Fibroblast of skin of right biceps (primary cell): ENCODE measurements around the gene CABS1.
A peak's percentile ranks its signal among the peaks of the same experiment; 100 is the strongest.

ENCODE experiments used
- DNase-seq: peaks from one replicate; pipeline ENCODE4 v3.0.0-alpha.2; 2013

The CABS1 gene

DNA sequence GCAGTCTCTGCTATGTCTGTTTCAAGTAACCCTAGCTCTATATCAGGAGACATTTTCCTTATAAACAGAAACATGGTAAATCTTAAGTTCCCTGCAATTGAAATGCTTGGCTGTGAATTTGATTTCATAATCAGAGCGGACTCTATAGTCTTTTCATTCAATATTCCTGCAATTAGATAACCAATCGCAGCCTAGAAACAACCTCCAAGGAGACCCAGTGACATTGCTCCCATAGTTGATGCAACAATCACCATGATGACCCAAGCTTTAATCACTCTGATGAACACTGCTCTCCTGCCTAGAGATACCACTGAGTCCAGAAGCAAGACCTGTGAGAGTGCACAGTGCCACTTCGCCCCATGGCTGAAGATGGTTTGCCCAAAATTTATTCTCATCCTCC, at the start of gene CABS1:
CABS1 (plus strand) TSS at position 301 of the 400 bp plus-strand sequence; CDS start at position 360, 59 bp downstream.
- no peak for DNase-seq

DNA sequence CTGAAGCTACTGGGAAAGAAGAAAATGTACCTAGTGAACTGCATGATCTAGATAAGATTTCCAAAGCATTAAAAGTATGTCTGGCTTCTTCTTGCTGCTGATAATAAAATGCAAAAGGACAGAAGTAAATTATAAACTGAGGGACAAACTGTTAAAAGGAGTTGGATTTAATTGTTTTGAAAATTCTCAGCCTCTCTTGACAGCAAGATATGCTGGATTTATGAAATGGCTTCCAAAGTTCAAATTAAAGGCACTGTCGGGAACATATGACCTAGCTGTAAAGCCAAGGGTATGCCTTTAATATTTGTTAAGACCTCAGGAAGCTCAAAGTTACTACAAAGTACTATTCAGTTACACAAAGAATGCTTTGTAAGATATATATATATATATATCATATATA, 46.1 kb upstream of the CABS1 start:
- DNase-seq: no peak

DNA sequence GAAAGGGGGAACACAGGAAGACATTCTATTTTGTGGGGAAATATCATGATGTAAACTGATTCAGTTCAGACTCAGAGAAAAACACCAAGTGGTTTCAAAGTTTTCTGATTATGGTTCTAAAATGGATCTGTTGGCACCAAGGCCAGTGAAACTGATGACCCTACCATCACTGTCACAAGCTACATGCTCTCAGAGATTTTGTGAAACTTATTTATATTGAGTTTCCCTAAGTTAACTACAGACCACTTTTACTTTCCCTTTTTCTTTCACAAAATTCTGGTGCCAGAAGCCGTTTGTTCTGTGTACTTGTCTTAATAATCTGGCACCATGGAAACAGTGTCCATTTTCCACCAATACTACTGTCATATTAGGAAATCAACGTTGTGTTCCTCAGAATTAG, 43.4 kb upstream of the CABS1 start:
- no peak for DNase-seq

DNA sequence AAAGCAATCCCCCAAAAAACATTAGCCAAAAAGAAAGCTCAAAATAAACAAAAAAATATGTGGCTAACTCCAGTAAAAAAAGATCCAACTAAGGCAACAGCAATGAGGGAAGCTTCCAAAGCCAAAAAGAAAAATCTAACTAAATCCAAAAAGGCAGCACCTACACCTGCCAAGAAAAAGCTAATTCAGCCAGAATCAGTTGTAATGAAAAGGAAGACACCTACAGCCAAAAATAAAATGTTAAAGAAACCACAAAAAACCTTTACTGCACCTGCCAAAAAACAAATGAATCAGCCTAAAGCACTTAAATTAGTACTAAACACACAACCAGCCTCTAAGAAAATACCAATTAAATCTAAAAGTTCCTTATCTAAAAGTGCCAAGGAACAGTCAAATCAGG, 37.2 kb upstream of the CABS1 start:
- no peak for DNase-seq

DNA sequence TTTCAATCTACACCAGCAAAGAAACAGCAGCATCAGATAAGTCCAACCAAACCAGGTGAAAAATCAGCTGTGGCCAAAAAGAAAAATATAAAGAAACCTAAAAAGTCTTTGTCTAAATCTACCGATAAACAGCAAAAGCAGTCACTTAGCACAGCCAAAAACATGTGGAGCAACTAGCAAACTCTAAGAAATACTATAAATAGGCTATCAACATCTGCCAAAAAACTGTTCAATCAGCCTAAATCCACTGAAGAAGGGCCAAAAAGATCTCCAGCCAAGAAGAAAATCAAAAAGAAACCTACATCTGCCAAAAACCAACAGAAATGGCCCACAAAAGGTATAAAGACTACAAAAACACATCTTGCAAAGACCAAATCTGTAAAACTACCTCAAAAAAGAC, 36.7 kb upstream of the CABS1 start:
- no peak for DNase-seq

DNA sequence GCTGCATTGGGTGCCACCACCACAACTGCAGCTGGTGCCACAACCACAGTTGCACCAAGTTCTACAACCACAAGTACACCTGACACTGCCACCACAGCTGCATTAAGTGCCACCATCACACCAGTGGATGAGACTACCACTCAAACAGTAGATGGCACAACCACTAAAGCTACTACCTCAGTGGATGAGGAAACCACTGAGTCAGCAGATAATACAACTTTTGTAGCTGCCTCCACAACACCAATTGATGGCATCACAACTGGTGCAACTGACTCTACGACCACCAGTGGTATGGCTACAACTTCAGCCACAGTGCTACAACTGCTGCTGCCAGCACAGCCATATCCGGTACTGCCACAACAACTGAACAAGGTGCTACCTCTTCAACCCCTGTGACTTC, 35.1 kb upstream of the CABS1 start:
- DNase-seq: no peak

DNA sequence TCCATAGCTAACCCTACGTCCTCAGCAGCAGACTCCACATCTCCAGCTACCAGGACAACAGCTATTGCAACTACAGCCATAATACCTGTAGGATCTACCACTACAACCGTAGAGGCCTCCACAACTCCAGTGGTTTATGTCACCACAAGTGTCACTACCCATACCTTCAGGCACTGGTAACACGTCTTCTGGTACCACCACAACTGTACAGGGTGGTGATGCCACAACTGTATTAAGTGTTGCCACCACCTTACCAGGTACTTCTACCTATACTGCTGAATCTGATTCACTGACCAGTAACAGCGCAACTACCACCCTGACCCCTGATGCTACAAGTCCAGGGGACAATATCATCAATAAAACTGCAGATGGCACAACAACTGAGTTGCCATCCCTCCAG, 34.6 kb upstream of the CABS1 start:
- no peak for DNase-seq

DNA sequence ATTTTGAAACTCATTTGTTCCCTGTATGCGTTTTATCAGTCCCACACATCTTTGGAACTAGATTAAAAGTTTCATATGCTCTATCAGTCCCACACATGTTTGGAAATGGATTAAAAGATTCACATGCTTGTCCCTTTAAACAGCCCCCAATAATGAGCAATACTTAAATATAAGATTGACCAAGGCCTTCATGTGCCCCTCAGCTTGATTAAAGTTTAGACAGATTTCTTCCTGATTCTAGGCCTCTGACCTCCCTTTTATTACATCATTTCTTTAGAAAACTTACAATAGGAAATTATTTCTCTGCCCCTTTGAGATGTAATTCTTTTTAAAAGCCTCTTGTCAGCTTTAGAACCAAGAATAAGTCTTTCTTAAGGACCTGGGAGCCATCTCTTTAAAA, 31.7 kb upstream of the CABS1 start:
- no peak for DNase-seq

DNA sequence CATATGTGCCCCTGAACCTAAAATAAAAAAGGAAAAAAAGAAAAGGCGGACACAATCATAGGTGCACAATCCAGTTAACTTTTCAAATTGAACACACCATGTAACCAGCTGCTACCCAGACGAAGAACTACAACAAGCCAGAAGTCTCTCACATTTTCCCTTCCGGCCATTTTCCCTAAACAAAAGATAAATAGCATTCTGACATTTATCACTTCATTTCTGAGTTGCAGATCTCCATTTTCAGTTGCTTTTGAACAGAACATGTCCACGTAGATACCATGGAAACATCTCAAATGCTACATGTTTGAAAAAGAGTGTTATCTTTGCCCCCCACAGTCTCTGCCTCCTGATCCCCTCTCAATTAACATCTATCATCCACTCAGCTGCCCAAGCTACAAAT, 29.2 kb upstream of the CABS1 start:
- no peak for DNase-seq

DNA sequence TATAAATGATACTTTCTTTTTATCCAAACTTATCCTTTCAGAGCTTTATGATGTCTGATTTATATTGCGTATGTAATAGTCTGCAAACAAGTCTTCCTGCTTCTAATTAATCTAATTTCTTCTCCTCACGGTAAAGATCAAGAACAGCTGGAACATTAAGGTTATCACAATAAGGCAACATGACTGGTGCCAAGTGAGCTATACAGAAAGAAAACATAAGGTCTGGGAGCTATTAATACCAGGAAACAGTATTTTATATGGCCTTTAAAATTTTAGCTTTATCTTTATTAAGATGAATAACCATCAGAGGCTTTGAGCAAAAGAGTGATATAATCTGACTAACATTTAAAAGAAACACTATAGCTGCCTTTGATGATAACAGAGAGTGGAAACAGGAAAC, 28.7 kb upstream of the CABS1 start:
- DNase-seq: no peak

DNA sequence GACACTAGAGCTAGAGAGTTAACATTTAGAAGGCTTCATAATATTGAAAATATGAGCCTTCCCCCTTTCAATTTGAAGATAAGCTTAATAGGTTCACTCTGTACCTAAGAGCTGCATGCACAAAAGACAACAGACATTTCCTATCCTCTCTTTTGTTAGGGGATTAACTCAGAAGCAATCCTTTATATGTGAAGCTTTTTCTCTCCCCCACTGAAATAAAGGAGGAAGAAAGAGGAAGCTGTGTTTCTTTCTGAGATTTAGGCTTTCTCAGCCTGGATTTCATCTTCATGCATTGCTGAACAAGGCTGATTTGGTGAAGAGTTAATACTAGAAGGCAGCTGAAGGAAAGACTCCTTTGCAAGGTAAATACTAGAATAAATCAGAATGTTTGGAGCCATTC, 21.0 kb upstream of the CABS1 start:
- no peak for DNase-seq

DNA sequence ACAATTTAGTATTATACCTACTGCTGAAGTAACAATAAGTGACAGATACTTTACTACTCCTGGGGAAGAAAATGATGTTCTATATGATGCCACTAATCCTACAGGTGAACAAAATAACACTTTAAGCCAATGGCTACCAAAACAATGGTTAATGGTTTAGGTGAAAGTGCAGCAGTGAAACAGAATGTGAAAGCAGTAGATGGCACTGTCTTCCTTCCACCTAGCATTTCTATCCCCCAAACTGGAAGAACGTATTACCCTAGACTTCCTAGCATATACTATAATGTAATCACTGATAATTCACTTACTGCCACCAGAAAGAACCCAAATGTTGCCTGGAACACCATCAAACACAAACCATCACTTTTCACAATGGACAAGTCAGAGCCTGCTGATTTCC, 18.9 kb upstream of the CABS1 start:
- no peak for DNase-seq

DNA sequence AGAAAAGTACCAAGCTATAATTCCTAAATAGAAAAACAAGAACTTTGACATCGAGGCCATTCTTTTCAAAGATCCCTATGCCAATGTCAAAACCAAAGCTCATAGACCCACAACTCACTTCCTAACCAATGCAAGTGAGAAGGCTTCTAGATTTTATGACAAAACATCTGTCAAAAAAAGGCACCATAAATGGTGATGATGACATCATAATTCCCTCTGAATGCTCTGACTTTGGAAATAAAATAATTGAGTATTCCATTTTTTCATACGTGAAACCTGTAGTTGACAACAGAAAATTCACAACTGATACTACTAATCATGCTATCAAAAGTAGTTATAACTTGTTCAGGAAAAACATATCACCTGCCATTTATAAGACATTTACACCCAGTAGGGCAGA, 8.7 kb upstream of the CABS1 start:
- no peak for DNase-seq

DNA sequence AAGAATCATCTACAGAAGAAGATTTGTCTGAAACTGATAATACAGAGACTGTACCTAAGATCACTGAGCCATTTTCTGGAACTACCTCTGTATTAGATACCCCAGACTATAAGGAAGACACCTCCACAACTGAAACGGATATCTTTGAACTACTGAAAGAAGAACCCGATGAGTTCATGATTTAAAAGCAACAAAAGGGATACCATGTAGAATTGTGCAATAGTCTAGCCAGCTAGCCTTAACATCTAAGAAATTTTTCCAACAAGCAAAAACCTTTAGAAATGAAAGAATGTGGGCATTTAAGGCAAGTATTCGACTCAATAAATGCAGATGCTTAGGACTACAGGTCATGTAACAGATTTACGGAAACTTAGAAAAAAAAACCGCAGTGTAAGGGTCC, 1.3 kb downstream of the CABS1 start:
- no peak for DNase-seq

DNA sequence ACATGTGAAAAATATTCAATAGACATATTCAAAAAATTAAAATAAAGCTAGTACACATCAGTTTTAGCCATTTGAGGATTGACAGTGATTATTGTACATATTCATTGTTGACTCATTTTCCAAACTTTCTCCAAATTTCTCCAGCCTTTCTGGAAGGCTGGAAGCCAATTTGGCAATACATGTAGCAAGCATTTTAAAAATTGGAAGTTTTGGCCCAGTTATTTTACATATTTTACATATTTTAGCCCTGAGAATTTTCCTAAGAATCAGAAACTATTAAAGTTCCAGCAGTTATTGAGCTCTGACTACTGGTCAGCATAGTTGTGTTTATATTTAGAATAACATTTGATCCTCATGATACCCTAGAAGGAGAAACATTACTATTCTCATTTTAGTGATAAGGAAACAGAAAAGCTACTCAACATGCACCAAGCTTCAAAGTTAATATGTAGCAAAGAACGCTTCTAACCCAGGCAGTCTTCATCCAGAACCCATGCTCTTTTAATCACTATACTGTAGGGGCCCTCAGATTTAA, 3.2 kb downstream of the CABS1 start:
- DNase-seq: peak; percentile 19

DNA sequence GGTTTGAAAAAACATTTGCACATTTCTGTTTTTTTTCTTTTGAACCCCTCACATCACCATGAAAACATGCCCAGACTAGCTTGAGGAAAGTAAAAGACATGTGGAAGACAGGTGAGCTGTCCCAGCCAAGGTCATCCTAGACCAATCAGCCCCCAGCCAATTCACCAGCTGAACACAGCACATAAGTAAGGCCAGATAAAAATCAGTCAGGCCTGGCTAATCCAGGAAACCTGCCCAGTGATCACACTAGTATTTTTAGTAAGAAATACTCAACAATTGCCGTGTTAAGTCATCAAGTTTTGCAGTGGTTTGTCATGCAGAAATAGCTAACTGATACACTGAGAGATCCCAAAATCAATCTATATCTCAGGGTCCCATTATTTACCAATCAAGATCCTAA, 21.4 kb downstream of the CABS1 start:
- DNase-seq: no peak

DNA sequence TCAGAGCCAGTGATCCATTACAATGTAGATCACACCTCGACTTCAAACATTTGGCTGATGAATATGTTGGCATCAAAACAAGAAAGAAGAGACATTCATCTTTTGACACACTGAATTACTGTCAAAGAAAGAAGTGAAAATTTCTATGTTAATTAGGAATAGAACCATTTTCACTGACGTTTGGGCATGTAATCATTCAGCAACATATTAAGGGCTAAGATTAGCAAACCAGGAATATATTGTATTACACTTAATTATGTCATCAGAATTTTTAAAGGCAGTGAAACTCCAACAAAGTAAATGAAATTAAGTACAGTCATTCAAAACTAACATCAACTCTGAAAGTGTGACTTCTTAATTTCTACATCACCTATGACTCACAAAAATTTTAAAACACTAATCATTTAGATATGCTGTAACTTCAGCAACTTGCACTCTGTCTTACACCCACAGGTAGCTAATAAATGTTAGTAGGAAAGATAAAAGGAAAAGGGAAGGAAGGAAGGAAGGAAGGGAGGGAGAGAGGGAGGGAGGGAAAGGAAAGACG, 24.4 kb downstream of the CABS1 start:
- DNase-seq: no peak

DNA sequence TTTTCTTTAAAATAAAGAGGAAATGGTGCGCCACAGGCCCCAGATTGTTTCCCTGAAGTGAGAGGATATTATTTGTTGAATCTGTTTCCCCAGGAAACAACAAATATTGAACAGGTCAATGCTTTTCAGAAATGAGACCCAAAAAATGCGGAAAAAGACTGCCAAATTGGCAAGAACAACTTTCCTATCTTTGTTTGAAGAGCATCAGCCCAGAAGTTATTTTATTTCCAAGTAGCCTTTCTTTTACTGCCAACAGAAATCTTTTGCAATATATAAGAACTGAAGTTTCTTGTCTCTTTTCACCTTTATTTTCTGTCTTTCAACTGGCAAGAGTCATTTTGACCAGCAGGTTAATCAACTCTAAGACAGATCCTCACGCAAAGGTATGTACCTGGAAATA, 25.7 kb downstream of the CABS1 start, which contains the start of gene SMR3A:
SMR3A (plus strand) TSS at position 301 of the 400 bp plus-strand sequence. CDS start 1,356 bp downstream, outside the sequence.
- no peak for DNase-seq

DNA sequence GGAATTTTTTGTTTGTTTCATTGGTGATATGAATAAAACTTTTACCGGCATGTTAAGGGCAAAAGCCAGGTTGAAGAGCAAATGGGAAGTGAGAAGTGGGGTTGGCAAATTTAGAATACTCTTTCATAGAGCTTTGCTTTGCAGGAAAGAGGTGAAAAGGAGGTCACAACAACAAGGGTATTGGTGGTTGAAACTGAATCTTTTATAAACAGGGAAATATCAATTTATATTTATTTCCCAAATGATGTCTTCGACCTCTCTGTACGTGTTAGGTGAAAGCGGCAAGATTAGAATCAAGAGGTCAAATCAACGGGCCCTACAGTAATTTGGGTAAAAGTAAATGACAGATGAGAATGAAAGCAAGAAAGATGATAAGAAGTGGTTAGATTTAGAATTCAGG, 29.2 kb downstream of the CABS1 start:
- no peak for DNase-seq

DNA sequence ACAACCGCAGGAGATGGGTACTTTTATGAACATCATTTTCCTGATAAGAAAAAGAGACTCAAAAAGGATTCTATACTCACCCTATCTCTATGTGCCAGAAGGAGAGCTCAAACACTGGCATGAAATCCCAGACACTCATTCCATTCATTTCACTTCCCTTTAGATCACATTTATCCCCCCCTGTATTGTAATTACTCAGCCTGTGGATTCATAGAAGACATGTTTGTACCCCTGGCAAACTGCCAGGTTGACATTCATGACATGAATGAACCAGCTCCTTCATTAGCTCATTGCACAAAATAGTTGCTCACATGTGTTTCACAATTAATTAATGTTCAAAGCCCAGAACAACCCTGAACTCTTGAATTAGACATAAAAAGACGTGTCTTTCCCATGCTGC, 30.7 kb downstream of the CABS1 start:
- DNase-seq: peak; percentile 0

DNA sequence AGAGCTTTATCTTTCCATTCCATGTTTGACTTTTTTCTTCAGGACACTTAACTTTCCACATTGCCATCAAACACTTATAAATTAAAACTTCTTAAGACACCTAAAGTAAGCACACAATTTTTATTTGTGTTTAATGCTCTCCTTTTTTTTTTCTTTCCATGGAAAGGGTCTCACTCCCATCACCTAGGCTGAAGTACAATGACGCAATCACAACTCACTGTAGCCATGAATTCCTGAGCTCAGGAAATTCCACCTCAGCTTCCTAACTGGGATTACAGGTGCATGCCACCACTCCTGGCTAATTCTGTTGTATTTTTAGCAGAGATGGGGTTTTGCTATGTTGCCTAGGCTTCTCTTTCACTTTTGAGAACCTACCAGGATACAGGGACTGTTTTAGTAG, 33.0 kb downstream of the CABS1 start:
- no peak for DNase-seq

DNA sequence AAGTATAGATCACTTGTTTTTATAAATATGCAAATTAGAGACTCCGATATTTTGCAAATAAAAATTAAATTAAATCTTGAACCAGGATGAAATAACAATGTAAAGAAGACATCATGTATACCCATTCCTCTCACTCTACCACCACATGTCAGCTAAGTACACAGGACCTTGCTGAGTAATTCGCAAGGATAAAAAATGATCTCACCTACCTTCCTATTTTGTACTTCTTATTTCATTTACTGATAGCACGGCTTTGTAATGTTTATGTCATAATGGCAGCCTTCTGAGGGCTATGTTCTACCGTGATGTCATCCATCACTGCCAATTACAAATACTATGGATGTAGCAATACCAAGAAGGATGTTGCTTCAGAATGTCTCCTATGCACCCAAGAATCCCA, 37.2 kb downstream of the CABS1 start:
- no peak for DNase-seq

DNA sequence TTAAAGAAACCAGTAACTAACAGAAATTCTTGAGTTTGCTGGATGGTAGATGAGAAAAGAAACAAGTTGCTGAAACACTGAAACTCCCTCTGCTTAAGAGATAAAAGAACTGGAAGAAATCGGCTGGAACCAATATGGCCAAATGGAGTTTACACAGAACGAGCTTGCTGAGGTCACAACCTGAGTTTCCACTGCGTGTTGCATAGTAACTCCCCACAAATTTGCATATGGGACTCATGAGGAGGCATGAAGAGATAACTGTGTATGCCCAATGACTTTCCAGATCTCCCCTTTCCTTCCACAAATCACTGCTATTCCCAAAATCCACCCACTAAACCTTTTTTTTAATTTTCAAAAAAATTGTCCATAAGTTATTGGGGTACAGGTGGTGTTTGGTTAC, 38.0 kb downstream of the CABS1 start:
- no peak for DNase-seq

DNA sequence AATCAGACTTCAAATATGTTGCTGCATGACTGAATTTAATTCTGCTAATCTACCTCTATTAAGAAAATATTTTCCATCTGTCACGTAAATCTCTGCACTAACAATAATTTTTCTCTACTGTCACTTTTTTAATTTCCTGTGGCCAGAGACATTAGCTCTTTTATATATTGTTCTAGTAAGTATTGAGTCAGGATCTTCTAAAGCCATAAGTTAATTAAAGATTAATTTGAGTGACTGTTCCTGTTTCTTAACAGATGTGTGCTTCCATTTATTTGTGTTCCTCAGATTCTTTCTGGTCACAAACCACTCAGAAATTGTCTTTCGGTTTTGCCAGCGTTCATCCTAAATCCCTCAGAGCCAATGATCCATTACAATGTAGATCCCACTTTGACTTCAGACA, 45.8 kb downstream of the CABS1 start:
- DNase-seq: no peak

DNA sequence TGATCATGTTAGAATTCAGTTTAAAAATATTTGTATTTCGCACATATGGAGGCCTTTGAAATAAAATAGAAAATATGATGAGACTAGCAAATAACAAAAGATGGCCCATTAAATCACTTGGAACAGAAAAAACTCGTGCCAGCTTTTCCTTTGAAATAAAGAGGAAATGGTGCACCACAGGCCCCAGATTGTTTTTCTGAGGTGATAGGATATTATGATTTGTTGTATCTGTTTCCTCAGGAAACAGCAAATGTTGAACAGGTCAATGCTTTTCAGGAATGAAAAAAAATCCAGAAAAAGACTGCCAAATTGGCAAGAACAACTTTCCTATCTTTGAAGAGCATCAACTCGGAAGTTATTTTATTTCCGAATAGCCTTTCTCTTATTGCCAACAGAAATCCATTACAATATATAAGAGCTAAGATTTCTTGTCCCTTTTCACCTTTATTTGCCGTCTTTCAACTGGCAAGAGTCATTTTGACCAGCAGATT, 48.0 kb downstream of the CABS1 start, which contains the start of gene SMR3B:
SMR3B (plus strand) TSS at position 441 of the 491 bp plus-strand sequence. CDS start 1,380 bp downstream, outside the sequence.
- DNase-seq: no peak
